AG10803 (cell line): Measurements from ENCODE around the gene CYSTM1.

Source experiments
- DNase-seq: peaks from one replicate; pipeline ENCODE4 v3.0.0; 2010; ENCODE audit warnings: low read depth
- H3K4me3 ChIP-seq: 2 replicates; pipeline ENCODE4 v1.5.1; 2011; ENCODE audit warnings: mild to moderate bottlenecking, low read length, control low read depth
- CTCF ChIP-seq: conservative IDR thresholded peaks from 2 replicates; pipeline ENCODE4 v1.5.1; 2011; ENCODE audit warnings: mild to moderate bottlenecking, low read length, control low read depth, inconsistent platforms

Gene CYSTM1

GRCh38 chr5:140253985-140254384, 79.0 kb downstream of the CYSTM1 start:
- no peak for TF ChIP-seq CTCF
- no peak overlapping the region for H3K4me3 ChIP-seq
- peak; percentile 41 for DNase-seq

GRCh38 chr5:140255460-140256157, 80.6 kb downstream of the CYSTM1 start:
- DNase-seq: no peak
- H3K4me3 ChIP-seq: no peak overlapping the region
- TF ChIP-seq CTCF: no peak

GRCh38 chr5:140256726-140257125, 81.7 kb downstream of the CYSTM1 start:
- H3K4me3 ChIP-seq: no peak overlapping the region
- TF ChIP-seq CTCF: no peak
- DNase-seq: no peak

GRCh38 chr5:140258016-140258415, 83.0 kb downstream of the CYSTM1 start:
- DNase-seq: peak; percentile 62
- no peak overlapping the region for H3K4me3 ChIP-seq
- no peak for TF ChIP-seq CTCF

- DNase-seq: no peak
- H3K4me3 ChIP-seq: no peak overlapping the region
- no peak for TF ChIP-seq CTCF
These were observed 83.9 kb downstream of the CYSTM1 start for GRCh38 chr5:140258873-140259272.

- no peak overlapping the region for H3K4me3 ChIP-seq
- no peak for DNase-seq
- no peak for TF ChIP-seq CTCF
These were observed 84.5 kb downstream of the CYSTM1 start for GRCh38 chr5:140259500-140259899.

- TF ChIP-seq CTCF: no peak
- no peak for DNase-seq
- no peak overlapping the region for H3K4me3 ChIP-seq
These were observed 85.2 kb downstream of the CYSTM1 start for GRCh38 chr5:140260089-140260656.
